Tongue (tissue), 2 donors: Measurements from ENCODE around the gene NINL. TPM values are rescaled to one million over a fixed set of nuclear protein-coding genes. Genes with fewer than 3 reads are reported as not detected.
A peak's percentile ranks its signal among the peaks of the same experiment; 100 is the strongest.
"Not testable (repeated sequence)": the region's sequence is repeated elsewhere in the genome, so short reads cannot be mapped to it uniquely, and the experiment has no call there.

Experiments used
- DNase-seq: peaks from one replicate; pipeline ENCODE4 v3.0.0-alpha.2; 2015
- total RNA-seq: library from RNA; depleted of rRNA; stranded (reverse); fragments of >200 nt; gene quantifications from one replicate; pipeline ENCODE4 v1.2.3, GENCODE V29; 2014

NINL gene
- total RNA-seq, result 8.7 TPM

DNA sequence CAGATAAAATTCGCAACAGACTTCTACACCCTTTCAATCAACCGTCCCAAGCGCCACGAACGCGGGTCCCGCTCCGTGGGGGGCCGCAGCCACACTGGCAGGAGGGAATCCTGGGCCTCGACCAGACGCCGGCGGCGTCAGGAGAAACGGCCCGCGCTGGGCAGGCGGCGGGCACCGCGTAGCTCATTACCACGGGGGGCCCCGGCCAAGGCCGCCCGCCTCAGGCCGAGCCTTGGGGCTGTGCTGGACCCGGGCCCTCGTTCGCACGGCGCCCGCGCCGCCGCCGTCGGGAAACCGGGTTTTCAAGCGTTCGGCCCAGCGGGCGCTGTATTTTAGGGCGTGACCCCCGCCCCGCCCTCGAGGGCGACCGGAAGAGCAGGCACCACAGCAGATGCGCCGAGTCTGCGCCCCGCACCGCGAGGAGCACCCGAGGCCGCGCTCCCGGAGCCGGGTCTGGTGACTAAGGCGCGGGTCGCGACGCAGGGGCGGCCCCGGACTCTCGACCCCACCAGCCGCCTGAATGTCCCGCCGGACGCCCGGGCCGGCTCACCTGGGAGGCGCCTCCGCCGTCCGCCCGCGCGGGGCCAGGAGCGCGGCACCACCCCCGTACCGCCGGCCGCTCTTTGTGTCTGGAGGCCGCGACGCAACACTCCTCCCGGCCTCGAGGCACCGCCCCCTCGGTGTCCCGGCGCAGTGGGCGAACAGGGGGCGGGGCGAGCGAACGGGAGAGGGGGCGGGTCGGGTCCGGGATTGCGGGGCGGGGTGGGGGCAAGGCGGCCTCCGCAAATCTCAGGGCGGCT lies at the start of gene NINL:
Gene NINL (minus strand): TSS at position 627 of the 800 bp plus-strand sequence. CDS start 58,944 bp downstream, outside the sequence.
- DNase-seq, result peak; percentile 87

DNA sequence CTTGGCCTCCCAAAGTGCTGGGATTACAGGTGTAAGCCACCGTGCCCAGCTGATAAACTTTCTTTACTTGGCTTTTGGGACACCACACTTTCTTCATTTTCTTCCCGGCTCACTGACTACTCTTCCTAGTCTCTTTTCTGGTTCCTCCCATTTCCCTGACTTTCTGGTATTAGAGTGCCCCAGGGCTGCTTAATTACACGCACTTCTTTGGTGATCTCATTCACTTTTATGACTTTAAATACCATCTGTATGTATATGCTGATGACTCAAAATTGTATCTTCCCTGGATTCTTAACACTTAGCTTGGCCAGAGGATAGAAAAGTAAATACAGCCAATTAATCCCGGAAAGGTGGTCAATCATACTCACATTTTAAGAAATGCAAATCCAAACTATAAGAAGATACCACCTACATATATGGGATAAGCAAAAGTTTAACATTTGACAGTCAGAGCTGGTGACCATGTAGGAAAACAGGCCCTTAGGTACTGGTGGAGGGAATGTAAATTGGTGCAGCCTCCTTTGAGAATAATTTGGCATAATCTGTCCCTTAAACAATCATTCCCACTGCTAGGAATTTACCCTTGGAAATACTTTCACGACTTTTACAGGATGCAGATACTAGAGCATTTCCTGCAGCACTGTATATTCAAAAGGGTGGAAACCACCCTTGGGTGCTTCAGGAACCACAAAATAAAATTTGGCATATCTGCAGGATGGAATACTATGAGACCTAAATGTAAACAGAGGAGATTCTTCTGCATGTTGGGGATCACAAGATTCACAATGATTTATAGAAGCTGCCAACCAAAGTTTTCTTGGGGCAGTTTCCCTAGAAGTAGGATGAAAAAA lies 47.8 kb upstream of the NINL start:
- no peak for DNase-seq

DNA sequence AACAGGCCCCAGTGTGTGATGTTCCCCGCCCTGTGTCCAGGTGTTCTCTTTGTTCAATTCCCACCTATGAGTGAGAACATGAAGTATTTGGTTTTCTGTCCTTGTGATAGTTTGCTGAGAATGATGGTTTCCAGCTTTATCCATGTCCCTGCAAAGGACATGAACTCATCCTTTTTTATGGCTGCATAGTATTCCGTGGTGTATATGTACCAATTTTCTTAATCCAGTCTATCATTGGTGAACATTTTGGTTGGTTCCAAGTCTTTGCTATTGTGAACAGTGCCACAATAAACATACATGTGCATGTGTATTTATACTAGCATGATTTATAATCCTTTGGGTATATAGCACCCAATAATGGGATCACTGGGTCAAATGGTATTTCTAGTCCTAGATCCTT lies 45.3 kb upstream of the NINL start:
- not testable (repeated sequence) for DNase-seq

DNA sequence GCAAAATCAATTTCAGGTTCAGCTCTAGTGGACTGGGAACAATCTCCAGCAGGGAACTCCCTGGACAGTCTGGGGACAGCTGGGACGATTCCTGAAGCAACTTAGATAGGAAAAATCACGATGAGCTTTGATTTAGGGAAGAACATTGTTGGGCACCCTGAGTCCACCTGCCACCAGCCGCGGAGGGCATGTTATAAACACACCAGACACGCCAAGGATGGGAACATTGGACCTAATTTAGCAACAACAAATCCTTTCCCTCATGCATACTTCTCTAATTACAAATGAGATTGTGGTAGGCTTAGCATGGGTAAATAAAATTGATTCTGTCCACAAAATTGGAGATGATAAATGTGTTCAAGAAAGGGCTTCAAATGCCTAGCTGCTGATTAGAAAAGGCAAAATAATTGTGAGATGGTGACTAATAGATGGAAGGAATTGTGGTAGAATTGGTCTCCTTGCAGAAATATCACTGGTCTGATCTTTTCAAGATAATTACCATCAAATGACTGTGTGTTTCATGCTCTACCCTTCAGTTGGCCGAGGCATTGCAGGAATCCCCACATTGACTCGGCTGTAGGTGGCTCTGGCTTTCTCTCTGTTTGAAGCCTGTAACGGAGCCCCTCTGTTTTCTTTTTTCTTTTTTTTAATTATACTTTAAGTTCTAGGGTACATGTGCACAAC lies 44.6 kb upstream of the NINL start:
- no peak for DNase-seq

GRCh38 chr20:25626779-25627178 lies 41.4 kb upstream of the NINL start:
- DNase-seq, result no peak

DNA sequence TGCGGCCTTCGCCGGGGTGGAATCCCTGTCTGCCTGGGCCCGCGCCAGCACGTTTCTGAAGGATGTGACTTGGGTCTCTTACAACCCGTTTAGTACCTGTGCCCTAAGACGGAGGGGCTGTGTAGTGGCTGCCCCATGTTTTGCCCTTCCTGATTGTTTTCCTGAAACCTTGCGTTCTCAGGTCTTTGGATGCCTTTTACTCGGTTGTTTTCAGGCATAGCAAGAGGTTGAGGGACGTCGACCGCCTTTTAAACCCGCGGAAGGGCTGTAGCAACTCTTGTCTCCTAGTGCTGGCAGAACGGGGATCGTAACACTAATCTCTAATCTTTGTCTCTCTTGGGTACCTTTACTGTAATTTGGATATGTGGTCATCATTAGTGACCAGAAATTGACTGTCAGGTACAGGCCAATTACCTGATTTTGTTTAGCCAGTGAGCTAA lies 39.2 kb upstream of the NINL start:
- DNase-seq, result no peak

DNA sequence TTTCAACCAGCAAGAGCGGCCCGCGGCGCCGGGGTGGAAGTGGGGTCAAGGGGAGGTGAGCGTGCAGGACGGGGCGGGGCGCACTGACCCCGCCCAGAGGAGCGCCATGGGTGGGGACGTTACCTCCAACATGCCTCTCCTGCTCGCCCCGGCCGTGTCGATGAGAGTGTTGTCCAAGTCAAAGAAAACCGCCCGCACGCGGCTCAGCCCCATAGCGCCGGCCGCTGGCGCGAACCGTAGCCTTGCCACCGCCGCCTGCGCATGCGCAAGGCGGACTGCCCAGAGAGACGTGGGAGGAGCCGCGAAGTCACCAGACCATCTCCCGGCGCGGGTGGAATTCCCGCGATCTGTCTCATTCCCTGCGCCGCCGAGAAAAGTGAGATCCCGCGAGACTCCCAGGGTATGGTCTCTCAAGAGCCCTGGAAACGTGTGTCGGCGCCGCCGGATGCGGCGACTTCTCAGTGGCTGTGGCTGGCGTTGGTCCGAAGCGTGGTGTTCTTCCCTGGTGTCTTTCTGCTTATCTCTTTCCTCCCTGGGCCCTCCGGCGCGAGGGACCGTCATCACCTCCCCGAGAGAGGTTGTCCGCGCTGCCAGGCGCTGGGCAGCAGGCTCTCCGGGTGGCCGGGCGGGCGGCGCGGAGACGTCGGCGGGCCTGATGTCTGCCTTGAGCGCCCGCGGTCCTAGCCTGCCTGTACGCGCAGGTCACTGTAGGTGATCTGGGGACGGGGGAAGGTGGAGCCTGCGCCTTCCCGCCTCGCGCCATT lies 38.6 kb upstream of the NINL start, which contains the start of gene NANP:
Gene NANP (minus strand): TSS at position 279 of the 764 bp plus-strand sequence. CDS start 66 bp downstream, at position 213.
- DNase-seq, result peak; percentile 99

DNA sequence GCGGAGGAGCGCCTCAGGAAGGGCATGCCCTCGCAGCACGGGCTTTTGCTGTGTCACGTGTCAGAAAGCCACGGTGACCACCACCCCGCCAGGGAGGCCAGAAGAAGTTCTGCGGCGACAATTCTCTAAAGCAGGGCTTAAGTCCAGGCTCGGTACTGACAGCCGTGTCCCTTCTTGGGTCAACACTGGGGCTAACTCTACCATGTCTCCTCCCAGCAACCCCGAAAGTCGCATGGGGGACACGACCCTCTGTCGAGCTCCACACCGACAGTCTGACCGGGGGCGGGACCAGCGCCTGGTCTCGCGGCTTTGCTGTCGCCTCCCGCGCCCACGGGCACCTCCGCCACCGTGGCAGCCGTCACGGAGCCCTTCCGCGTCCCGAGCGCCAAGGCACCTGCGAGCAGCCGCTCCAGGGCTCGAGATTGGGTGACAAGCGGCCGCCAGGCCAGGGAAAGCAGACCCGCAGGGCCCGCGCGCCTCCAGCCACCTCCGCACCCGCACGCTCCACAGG lies 37.9 kb upstream of the NINL start:
- DNase-seq, result no peak

DNA sequence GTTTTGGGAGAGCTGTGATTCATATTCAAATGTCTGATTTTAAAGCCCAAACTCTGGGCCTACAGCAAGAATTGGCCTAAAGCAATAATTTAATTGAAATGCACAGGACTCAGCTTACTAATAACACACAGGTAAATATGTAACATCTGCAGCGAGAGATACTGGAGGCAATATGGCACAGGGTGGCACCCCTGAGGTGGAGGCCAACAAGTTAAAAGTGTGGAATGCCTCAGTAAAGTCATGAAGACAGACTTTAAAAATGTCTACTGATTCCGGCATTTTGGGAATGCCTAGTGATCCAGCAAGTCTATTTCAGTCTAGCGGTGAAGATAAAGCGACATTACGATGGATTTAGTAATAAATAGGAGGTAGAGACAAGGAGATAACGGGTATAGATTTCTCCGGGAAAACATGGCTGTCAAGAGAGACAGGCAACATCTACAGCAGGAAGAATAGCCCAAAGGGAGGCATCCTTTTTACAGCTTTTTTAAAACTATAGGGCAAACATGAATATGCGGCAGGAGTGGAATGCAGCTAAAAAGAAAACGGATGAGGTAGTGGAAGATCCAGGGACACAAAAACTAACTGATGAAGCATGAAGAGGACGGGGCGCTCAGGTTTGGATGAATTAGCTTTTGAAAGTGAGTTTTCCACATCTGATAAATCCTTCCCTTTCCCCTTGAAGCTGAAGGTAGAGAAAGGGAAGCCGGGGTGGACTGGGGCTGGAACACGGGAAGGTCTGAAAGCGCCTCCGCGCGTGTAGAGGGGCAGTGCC lies 37.3 kb upstream of the NINL start:
- peak; percentile 37 for DNase-seq

DNA sequence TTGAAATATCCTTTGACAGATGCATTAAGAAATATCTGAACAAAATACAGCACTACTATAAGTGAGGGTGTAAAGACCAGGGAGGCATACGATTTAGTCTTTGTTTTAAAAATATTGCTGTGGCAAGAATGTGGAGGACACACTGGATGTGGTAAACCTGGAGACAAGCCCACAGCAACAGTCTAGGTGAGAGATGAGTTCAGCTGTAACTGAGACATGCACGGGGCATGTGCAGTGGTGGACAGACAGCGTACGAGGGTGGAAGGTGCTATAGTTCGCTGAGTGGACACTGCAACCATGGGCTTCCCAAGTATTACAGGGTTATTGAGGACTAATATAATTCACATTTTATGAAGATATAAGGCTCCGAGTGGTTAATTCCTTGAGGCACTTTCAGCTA lies 36.7 kb upstream of the NINL start:
- DNase-seq, result no peak

DNA sequence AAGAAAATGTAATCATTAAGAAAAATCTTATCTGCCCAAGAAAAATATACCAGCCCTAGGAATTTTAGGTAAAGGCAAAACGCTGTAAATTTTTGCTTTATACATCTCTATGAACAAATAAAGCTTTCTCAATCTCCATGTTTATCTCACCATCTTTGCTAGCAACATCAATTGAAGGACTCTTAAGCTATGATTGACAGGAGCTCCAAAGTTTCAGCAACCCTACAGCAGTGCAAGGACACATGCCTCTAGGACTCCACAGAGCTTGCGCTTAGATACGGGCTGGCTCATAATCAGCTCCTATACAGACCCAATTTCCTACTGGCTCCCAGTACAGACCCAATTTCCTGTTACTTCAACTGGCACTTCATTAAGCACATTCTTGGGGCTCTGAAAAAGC lies 34.2 kb upstream of the NINL start:
- DNase-seq, result no peak

DNA sequence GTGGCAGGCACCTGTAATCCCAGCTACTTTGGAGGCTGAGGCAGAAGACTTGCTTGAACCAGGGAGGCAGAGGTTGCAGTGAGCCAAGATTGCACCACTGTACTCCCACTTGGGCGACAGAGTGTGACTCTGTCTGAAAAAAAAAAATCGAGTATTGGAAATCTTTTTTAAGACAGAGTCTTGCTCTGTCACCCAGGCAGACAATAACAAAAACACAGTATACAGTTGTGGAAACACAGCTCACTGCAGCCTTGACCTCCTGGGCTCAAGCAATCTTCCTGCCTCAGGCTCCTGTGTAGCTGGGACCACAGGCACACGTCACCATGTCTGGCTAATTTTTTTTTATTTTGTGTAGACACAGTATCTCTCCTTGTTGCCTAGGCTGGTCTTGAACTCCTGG lies 23.4 kb upstream of the NINL start:
- no peak for DNase-seq

- DNase-seq, result no peak
These were observed 20.9 kb upstream of the NINL start for GRCh38 chr20:25606094-25606695.

DNA sequence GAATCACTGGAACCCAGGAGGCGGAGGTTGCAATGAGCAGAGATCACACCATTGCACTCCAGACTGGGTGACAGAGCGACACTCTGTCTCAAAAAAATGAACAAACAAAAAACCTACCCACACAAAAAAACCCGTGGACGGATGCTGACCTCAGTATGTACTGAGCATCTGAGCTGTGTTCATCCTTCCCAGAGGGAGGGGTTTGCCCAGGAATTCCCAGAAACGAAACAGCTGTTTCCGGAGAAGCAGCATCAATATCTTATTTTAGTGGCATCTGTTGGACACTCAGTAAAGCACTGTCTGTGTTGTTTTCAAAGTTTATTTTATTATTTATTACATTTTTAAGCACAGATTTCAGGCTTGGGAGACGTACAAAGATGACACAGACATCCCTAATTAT lies 19.8 kb upstream of the NINL start:
- DNase-seq, result peak; percentile 27

DNA sequence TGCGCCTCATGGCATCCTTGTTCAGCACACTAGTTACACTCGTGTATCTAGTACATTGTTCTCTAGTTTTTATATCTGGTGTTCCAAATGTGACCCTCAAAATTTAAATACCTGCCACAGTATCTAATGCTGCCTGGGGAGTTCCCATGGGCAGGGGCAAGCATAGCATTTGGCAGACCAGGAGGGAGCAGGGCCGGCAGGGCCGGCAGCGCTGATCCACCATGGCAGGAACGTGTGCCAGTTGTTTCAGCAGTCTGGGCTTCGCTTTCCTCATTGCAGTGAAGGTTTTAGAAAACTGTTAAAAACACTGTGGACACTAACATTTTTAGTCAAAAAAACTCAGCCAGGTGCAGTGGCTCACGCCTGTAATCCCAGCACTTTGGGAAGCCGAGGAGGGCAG lies 19.3 kb upstream of the NINL start:
- no peak for DNase-seq

GRCh38 chr20:25602914-25603309 lies 17.6 kb upstream of the NINL start:
- DNase-seq, result not testable (repeated sequence)

GRCh38 chr20:25602191-25602913 lies 17.0 kb upstream of the NINL start:
- not testable (repeated sequence) for DNase-seq

- no peak for DNase-seq
These were observed 16.3 kb upstream of the NINL start for GRCh38 chr20:25601659-25602058.

- DNase-seq, result no peak
These were observed 15.3 kb upstream of the NINL start for GRCh38 chr20:25600632-25601031.
